GM12878 (cell line): Measurements from ENCODE around the gene PLXNA4.

Source experiments
- CBX3 ChIP-seq: fragments of 200-600 bp; sonication (generic); IDR thresholded peaks from 2 replicates; pipeline ENCODE4 v1.6.1; 2016; ENCODE audit warnings: low read depth, borderline replicate concordance
- CTCF ChIP-seq, 3 experiments: IDR thresholded peaks in 2 of 3; conservative IDR thresholded peaks in 1 of 3; 2 replicates each; pipeline ENCODE4 v1.5.1; 2011; ENCODE audit warnings: low read depth in 3 of 3, low read length in 3 of 3, mild to moderate bottlenecking in 3 of 3, control low read depth in 2 of 3, moderate library complexity in 2 of 3, inconsistent platforms in 1 of 3, mixed read lengths in 1 of 3; ENCODE audit not compliant: control insufficient read depth in 2 of 3, insufficient read depth in 1 of 3; ENCODE audit errors: extremely low read depth in 1 of 3
- GABPA ChIP-seq: IDR thresholded peaks from 2 replicates; pipeline ENCODE4 v1.6.1; 2014; ENCODE audit warnings: antibody characterized with exemption, low read depth, mild to moderate bottlenecking, inconsistent platforms
- NBN ChIP-seq: fragments of 450-650 bp; IDR thresholded peaks from 2 replicates; pipeline ENCODE4 v1.6.1; 2016

- no peak for TF ChIP-seq CTCF (IDR thresholded peaks at IDR 0.05 in 2 of 3, conservative IDR thresholded peaks at IDR 0.05 in 1 of 3; ENCODE audit: control insufficient read depth in 2 of 3, extremely low read depth in 1 of 3, insufficient read depth in 1 of 3, low read depth in 3 of 3, low read length in 3 of 3)
- TF ChIP-seq GABPA, result no peak
- no peak for TF ChIP-seq CBX3
- TF ChIP-seq NBN, result no peak
Measured at GRCh38 chr7:132181371-132181770, 394.9 kb downstream of the PLXNA4 start.
